ENCODE measurements around the gene ARHGAP31. TPM values are rescaled to one million over a fixed set of nuclear protein-coding genes. Genes with fewer than 3 reads are reported as not detected.
"Not testable (repeated sequence)": the region's sequence is repeated elsewhere in the genome, so short reads cannot be mapped to it uniquely, and the experiment has no call there.

ARHGAP31 gene
- polyA plus RNA-seq, 3 donors: 4.7 to 9.8 (median 7.6) TPM

DNA sequence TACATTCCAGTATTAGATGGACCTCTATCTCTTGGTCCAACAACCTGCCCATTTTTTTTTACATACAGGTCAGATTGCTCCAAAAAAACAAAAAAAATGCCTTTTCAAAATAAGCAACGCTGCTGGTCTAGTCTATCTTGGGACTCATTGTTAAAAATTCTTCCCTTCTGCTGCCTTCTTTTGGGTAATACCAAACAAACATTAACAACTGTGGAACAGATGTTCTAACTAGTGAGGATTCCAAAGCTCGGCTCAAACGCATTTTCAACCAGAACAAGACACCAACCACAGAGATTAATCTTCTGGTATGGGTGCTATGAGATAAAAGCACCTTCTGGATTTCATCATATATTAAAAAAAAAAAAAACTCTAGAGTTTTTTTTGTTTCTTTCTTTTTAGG lies 24.7 kb downstream of the ARHGAP31 start:
- Histone ChIP-seq H3K9me3 (replicated peaks in 1 of 2; ENCODE audit: control insufficient read depth in 1 of 2, insufficient read depth in 1 of 2, low read length in 2 of 2) (no peaks in the 10 kb centered on the region), H3K4me3 (replicated peaks in 1 of 3; ENCODE audit: low read depth in 2 of 3, low read length in 3 of 3) (no peak overlapping the region), H3K9ac (ENCODE audit: insufficient read depth, low read length, poor library complexity, severe bottlenecking) (no peak overlapping the region), H3K4me2 (replicated peaks; ENCODE audit: extremely low read depth, low read length, poor library complexity, severe bottlenecking) (no peak overlapping the region), H3K79me2 (ENCODE audit: insufficient read depth, low read length) (peaks cover 69% of the 10 kb centered on the region), H2AFZ (ENCODE audit: insufficient read depth, low read depth, low read length, poor library complexity, severe bottlenecking) (no peak overlapping the region), H3K27me3 (ENCODE audit: control insufficient read depth in 2 of 2, insufficient read depth in 2 of 2, low read length in 2 of 2) (no peaks in the 10 kb centered on the region), H4K20me1 (ENCODE audit: insufficient read depth, low read length) (peaks cover 31% of the 10 kb centered on the region), H3K4me1 (ENCODE audit: control insufficient read depth in 1 of 2, insufficient read depth in 2 of 2, low read length in 2 of 2) (peaks cover 16 to 18% of the 10 kb centered on the region in 2 donors), H3K36me3 (replicated peaks in 1 of 2; ENCODE audit: control insufficient read depth in 1 of 2, insufficient read depth in 2 of 2, low read length in 2 of 2) (peaks cover 3 to 27% of the 10 kb centered on the region in 2 donors), H3K27ac (ENCODE audit: low read depth in 1 of 2, low read length in 2 of 2) (no peak overlapping the region)
- H3K4me1 Mint-ChIP-seq: peaks cover 28% of the 10 kb centered on the region
- H3K36me3 Mint-ChIP-seq: peaks cover 27 to 36% of the 10 kb centered on the region in 2 donors
- no peak for DNase-seq
- H3K4me3 Mint-ChIP-seq: no peak overlapping the region
- no peaks in the 10 kb centered on the region for H3K27me3 Mint-ChIP-seq (ENCODE audit: low read depth in 3 of 3)
- TF ChIP-seq, protein P1, sequence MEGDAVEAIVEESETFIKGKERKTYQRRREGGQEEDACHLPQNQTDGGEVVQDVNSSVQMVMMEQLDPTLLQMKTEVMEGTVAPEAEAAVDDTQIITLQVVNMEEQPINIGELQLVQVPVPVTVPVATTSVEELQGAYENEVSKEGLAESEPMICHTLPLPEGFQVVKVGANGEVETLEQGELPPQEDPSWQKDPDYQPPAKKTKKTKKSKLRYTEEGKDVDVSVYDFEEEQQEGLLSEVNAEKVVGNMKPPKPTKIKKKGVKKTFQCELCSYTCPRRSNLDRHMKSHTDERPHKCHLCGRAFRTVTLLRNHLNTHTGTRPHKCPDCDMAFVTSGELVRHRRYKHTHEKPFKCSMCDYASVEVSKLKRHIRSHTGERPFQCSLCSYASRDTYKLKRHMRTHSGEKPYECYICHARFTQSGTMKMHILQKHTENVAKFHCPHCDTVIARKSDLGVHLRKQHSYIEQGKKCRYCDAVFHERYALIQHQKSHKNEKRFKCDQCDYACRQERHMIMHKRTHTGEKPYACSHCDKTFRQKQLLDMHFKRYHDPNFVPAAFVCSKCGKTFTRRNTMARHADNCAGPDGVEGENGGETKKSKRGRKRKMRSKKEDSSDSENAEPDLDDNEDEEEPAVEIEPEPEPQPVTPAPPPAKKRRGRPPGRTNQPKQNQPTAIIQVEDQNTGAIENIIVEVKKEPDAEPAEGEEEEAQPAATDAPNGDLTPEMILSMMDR (IDR thresholded peaks at IDR 0.05): no peak
- no peaks in the 10 kb centered on the region for H3K9me3 Mint-ChIP-seq
- intact Hi-C loops (cut with micrococcal nuclease): no loop called here
- H3K27ac Mint-ChIP-seq: no peak overlapping the region
- 100% methylated on average over 1 of the region's 3 CpGs for WGBS (ENCODE audit: insufficient coverage)

DNA sequence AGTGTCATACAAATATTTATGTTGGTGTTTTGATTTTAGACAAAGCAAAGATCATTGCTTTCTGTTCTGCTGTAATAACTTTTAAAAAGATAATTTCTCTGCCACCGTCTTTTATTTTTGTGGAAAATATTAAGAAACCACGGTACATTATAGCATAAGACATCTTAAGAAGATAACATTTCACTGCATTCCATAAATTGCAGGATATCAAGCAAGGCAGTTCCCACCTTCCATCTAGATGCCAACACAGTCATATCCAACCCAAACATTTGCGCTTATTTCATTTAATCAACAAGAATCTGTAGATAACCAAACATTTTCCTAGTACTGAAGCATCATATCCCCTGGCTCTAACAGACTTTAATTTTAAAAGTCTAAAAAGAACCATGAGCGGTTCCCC lies 25.1 kb downstream of the ARHGAP31 start:
- Histone ChIP-seq H3K9ac (ENCODE audit: insufficient read depth, low read length, poor library complexity, severe bottlenecking) (no peak overlapping the region), H3K79me2 (ENCODE audit: insufficient read depth, low read length) (peaks cover 69% of the 10 kb centered on the region), H3K27me3 (ENCODE audit: control insufficient read depth in 2 of 2, insufficient read depth in 2 of 2, low read length in 2 of 2) (no peaks in the 10 kb centered on the region), H3K4me3 (replicated peaks in 1 of 3; ENCODE audit: low read depth in 2 of 3, low read length in 3 of 3) (no peak overlapping the region), H2AFZ (ENCODE audit: insufficient read depth, low read depth, low read length, poor library complexity, severe bottlenecking) (no peak overlapping the region), H3K9me3 (replicated peaks in 1 of 2; ENCODE audit: control insufficient read depth in 1 of 2, insufficient read depth in 1 of 2, low read length in 2 of 2) (no peaks in the 10 kb centered on the region), H3K27ac (ENCODE audit: low read depth in 1 of 2, low read length in 2 of 2) (no peak overlapping the region), H4K20me1 (ENCODE audit: insufficient read depth, low read length) (peaks cover 27% of the 10 kb centered on the region), H3K4me2 (replicated peaks; ENCODE audit: extremely low read depth, low read length, poor library complexity, severe bottlenecking) (no peak overlapping the region), H3K4me1 (ENCODE audit: control insufficient read depth in 1 of 2, insufficient read depth in 2 of 2, low read length in 2 of 2) (peaks cover 18 to 21% of the 10 kb centered on the region in 2 donors), H3K36me3 (replicated peaks in 1 of 2; ENCODE audit: control insufficient read depth in 1 of 2, insufficient read depth in 2 of 2, low read length in 2 of 2) (peaks cover 0 to 23% of the 10 kb centered on the region in 2 donors)
- TF ChIP-seq, protein P1 (IDR thresholded peaks at IDR 0.05): no peak
- H3K27ac Mint-ChIP-seq: no peak overlapping the region
- H3K4me1 Mint-ChIP-seq: peaks cover 28% of the 10 kb centered on the region
- WGBS (ENCODE audit: insufficient coverage): 100% methylated on average over 1 of the region's 4 CpGs
- intact Hi-C loops (cut with micrococcal nuclease): no loop called here
- H3K27me3 Mint-ChIP-seq (ENCODE audit: low read depth in 3 of 3): no peaks in the 10 kb centered on the region
- DNase-seq: no peak
- no peaks in the 10 kb centered on the region for H3K9me3 Mint-ChIP-seq
- H3K4me3 Mint-ChIP-seq: no peak overlapping the region
- peaks cover 23 to 32% of the 10 kb centered on the region in 2 donors for H3K36me3 Mint-ChIP-seq

DNA sequence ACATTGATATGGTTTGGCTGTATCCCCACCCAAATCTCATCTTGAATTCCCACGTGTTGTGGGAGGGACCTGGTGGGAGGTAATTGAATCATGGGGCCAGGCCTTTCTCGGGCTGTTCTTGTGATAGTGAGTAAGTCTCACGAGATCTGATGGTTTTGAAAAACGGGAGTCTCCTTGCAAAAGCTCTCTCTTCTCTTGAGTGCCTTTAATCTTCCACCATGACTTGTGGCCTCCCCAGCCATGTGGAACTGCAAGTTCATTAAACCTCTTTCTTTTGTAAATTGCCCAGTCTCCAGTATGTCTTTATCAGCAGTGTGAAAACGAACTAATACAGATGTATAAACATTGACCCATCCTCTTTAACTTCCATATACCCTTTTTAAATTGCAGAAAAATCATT lies 26.6 kb downstream of the ARHGAP31 start:
- intact Hi-C loops (cut with micrococcal nuclease); H2AFZ ChIP-seq (ENCODE audit: insufficient read depth, low read depth, low read length, poor library complexity, severe bottlenecking); H3K9me3 Mint-ChIP-seq; H3K4me2 ChIP-seq (replicated peaks; ENCODE audit: extremely low read depth, low read length, poor library complexity, severe bottlenecking); H3K27me3 Mint-ChIP-seq (ENCODE audit: low read depth in 3 of 3); H3K27me3 ChIP-seq (ENCODE audit: control insufficient read depth in 2 of 2, insufficient read depth in 2 of 2, low read length in 2 of 2); H3K27ac ChIP-seq (ENCODE audit: low read depth in 1 of 2, low read length in 2 of 2); H3K4me3 ChIP-seq (replicated peaks in 1 of 3; ENCODE audit: low read depth in 2 of 3, low read length in 3 of 3); H3K9me3 ChIP-seq (replicated peaks in 1 of 2; ENCODE audit: control insufficient read depth in 1 of 2, insufficient read depth in 1 of 2, low read length in 2 of 2); H3K9ac ChIP-seq (ENCODE audit: insufficient read depth, low read length, poor library complexity, severe bottlenecking); H3K4me3 Mint-ChIP-seq; H3K36me3 ChIP-seq (replicated peaks in 1 of 2; ENCODE audit: control insufficient read depth in 1 of 2, insufficient read depth in 2 of 2, low read length in 2 of 2): not testable (repeated sequence)
- DNase-seq: peak in 1 of 3 donors; percentile 20
- Histone ChIP-seq H3K79me2 (ENCODE audit: insufficient read depth, low read length) (peaks cover 63% of the 10 kb centered on the region), H3K4me1 (ENCODE audit: control insufficient read depth in 1 of 2, insufficient read depth in 2 of 2, low read length in 2 of 2) (peaks cover 18 to 21% of the 10 kb centered on the region in 2 donors), H4K20me1 (ENCODE audit: insufficient read depth, low read length) (peaks cover 12% of the 10 kb centered on the region)
- Mint-ChIP-seq H3K27ac (peak overlapping the region in 5 of 7 donors; percentile 0 to 77 (median 61)), H3K36me3 (peaks cover 15 to 22% of the 10 kb centered on the region in 2 donors), H3K4me1 (peaks cover 26% of the 10 kb centered on the region)
- WGBS (ENCODE audit: insufficient coverage): no CpG with 5 or more reads among the region's 5 CpGs
